Memory B cell (primary cell): Measurements from ENCODE around the gene GNAZ.
"Not testable (repeated sequence)": the region's sequence is repeated elsewhere in the genome, so short reads cannot be mapped to it uniquely, and the experiment has no call there.

Source experiments
- ATAC-seq: fragments of 150-1000 bp; cut with Tn5 transposase; 2 replicates; pipeline ENCODE4 v1.10.0; 2021; ENCODE audit warnings: low read depth, mild to moderate bottlenecking, moderate library complexity
- DNase-seq, 2 donors: peaks; one replicate each; pipeline ENCODE4 v3.0.0; 2022; ENCODE audit warnings: low spot score in 2 of 2
- H3K27ac Mint-ChIP-seq: one replicate; pipeline ENCODE4 v1.8.0; 2022; ENCODE audit warnings: mild to moderate bottlenecking, moderate library complexity, mixed read lengths
- H3K27me3 Mint-ChIP-seq: one replicate; pipeline ENCODE4 v1.8.0; 2022; ENCODE audit warnings: mixed read lengths
- H3K36me3 Mint-ChIP-seq: one replicate; pipeline ENCODE4 v1.8.0; 2022; ENCODE audit warnings: mild to moderate bottlenecking, mixed read lengths
- H3K4me1 Mint-ChIP-seq: one replicate; pipeline ENCODE4 v1.8.0; 2022; ENCODE audit warnings: mixed read lengths
- H3K4me3 Mint-ChIP-seq: one replicate; pipeline ENCODE4 v1.8.0; 2022; ENCODE audit warnings: mild to moderate bottlenecking, moderate library complexity, mixed read lengths
- H3K9me3 Mint-ChIP-seq: one replicate; pipeline ENCODE4 v1.8.0; 2022; ENCODE audit warnings: mixed read lengths

The GNAZ gene

GRCh38 chr22:23070418-23071229, at the start of gene GNAZ:
GNAZ (plus strand) TSS chr22:23070519; CDS start chr22:23095696, 25,177 bp downstream.
- H3K27me3 Mint-ChIP-seq, result peaks cover 7% of the 10 kb centered on the region
- peak within 1 kb of the TSS; percentile 53 for H3K27ac Mint-ChIP-seq
- ATAC-seq (peak; percentile 64), DNase-seq (peak in 1 of 2 donors; percentile 56)
- H3K4me1 Mint-ChIP-seq, result peaks cover 23% of the 10 kb centered on the region
- no peaks in the 10 kb centered on the region for H3K36me3 Mint-ChIP-seq
- H3K9me3 Mint-ChIP-seq, result no peaks in the 10 kb centered on the region
- peak within 1 kb of the TSS; percentile 91 for H3K4me3 Mint-ChIP-seq

- no peak for ATAC-seq
- no peaks in the 10 kb centered on the region for H3K27me3 Mint-ChIP-seq
Measured at GRCh38 chr22:23020659-23021293, 49.5 kb upstream of the GNAZ start.

GRCh38 chr22:23021660-23022353, 48.5 kb upstream of the GNAZ start:
- H3K4me3 Mint-ChIP-seq, DNase-seq, H3K27ac Mint-ChIP-seq, ATAC-seq, H3K9me3 Mint-ChIP-seq, H3K4me1 Mint-ChIP-seq, H3K27me3 Mint-ChIP-seq, H3K36me3 Mint-ChIP-seq: not testable (repeated sequence)

More at GRCh38 chr22:23020659-23021293, 49.5 kb upstream of the GNAZ start:
- peaks cover 5% of the 10 kb centered on the region for H3K9me3 Mint-ChIP-seq
- H3K4me1 Mint-ChIP-seq, result no peaks in the 10 kb centered on the region
- H3K27ac Mint-ChIP-seq, result no peak overlapping the region
- no peak for DNase-seq
- H3K36me3 Mint-ChIP-seq, result no peaks in the 10 kb centered on the region
- no peak overlapping the region for H3K4me3 Mint-ChIP-seq

- no peaks in the 10 kb centered on the region for H3K27me3 Mint-ChIP-seq
- H3K4me3 Mint-ChIP-seq, result no peak overlapping the region
- peaks cover 4% of the 10 kb centered on the region for H3K4me1 Mint-ChIP-seq
- ATAC-seq, result no peak
- peaks cover 5% of the 10 kb centered on the region for H3K9me3 Mint-ChIP-seq
- no peak for DNase-seq
- H3K36me3 Mint-ChIP-seq, result no peaks in the 10 kb centered on the region
- no peak overlapping the region for H3K27ac Mint-ChIP-seq
Measured at GRCh38 chr22:23023294-23023693, 47.0 kb upstream of the GNAZ start.

- Mint-ChIP-seq H3K4me1 (peaks cover 4% of the 10 kb centered on the region), H3K36me3 (no peaks in the 10 kb centered on the region), H3K27ac (no peak overlapping the region), H3K9me3 (no peaks in the 10 kb centered on the region), H3K4me3 (no peak overlapping the region), H3K27me3 (no peaks in the 10 kb centered on the region)
- no peak for ATAC-seq
- no peak for DNase-seq
Measured at GRCh38 chr22:23026777-23027176, 43.5 kb upstream of the GNAZ start.

- not testable (repeated sequence) for ATAC-seq
Measured at GRCh38 chr22:23027849-23028248, 42.5 kb upstream of the GNAZ start.

GRCh38 chr22:23029521-23030228, 40.6 kb upstream of the GNAZ start:
- Mint-ChIP-seq H3K4me1 (peaks cover 4% of the 10 kb centered on the region), H3K4me3 (no peak overlapping the region), H3K9me3 (no peaks in the 10 kb centered on the region), H3K36me3 (no peaks in the 10 kb centered on the region), H3K27me3 (no peaks in the 10 kb centered on the region), H3K27ac (no peak overlapping the region)
- no peak for DNase-seq
- ATAC-seq, result no peak

More at GRCh38 chr22:23027849-23028248, 42.5 kb upstream of the GNAZ start:
- not testable (repeated sequence) for H3K27ac Mint-ChIP-seq, H3K4me1 Mint-ChIP-seq, H3K27me3 Mint-ChIP-seq, H3K4me3 Mint-ChIP-seq, H3K36me3 Mint-ChIP-seq, H3K9me3 Mint-ChIP-seq, DNase-seq

GRCh38 chr22:23031381-23031780, 38.9 kb upstream of the GNAZ start:
- H3K36me3 Mint-ChIP-seq, result no peaks in the 10 kb centered on the region
- H3K4me1 Mint-ChIP-seq, result peaks cover 18% of the 10 kb centered on the region
- no peak for DNase-seq
- no peak overlapping the region for H3K4me3 Mint-ChIP-seq
- no peaks in the 10 kb centered on the region for H3K9me3 Mint-ChIP-seq
- H3K27me3 Mint-ChIP-seq, result no peaks in the 10 kb centered on the region
- ATAC-seq, result no peak
- H3K27ac Mint-ChIP-seq, result no peak overlapping the region

- H3K27me3 Mint-ChIP-seq, result no peaks in the 10 kb centered on the region
- H3K9me3 Mint-ChIP-seq, result no peaks in the 10 kb centered on the region
- no peak overlapping the region for H3K27ac Mint-ChIP-seq
- peaks cover 21% of the 10 kb centered on the region for H3K4me1 Mint-ChIP-seq
- ATAC-seq (no peak), DNase-seq (no peak)
- H3K36me3 Mint-ChIP-seq, result no peaks in the 10 kb centered on the region
- no peak overlapping the region for H3K4me3 Mint-ChIP-seq
Measured at GRCh38 chr22:23031786-23032185, 38.5 kb upstream of the GNAZ start.

- DNase-seq, result no peak
- no peak for ATAC-seq
- Mint-ChIP-seq H3K27me3 (no peaks in the 10 kb centered on the region), H3K27ac (no peak overlapping the region), H3K36me3 (no peaks in the 10 kb centered on the region), H3K9me3 (no peaks in the 10 kb centered on the region), H3K4me3 (no peak overlapping the region), H3K4me1 (peaks cover 20% of the 10 kb centered on the region)
Measured at GRCh38 chr22:23032658-23033057, 37.7 kb upstream of the GNAZ start.

- Mint-ChIP-seq H3K27me3 (no peaks in the 10 kb centered on the region), H3K9me3 (no peaks in the 10 kb centered on the region), H3K4me3 (no peak overlapping the region), H3K36me3 (no peaks in the 10 kb centered on the region), H3K27ac (no peak overlapping the region), H3K4me1 (peaks cover 27% of the 10 kb centered on the region)
- DNase-seq (no peak), ATAC-seq (no peak)
Measured at GRCh38 chr22:23033116-23033905, 37.0 kb upstream of the GNAZ start.

GRCh38 chr22:23034621-23035556, 35.4 kb upstream of the GNAZ start:
- ATAC-seq, result peak; percentile 45
- peak overlapping the region; percentile 55 for H3K4me3 Mint-ChIP-seq
- no peaks in the 10 kb centered on the region for H3K36me3 Mint-ChIP-seq
- H3K27ac Mint-ChIP-seq, result peak overlapping the region; percentile 90
- H3K4me1 Mint-ChIP-seq, result peaks cover 27% of the 10 kb centered on the region
- no peak for DNase-seq
- H3K27me3 Mint-ChIP-seq, result no peaks in the 10 kb centered on the region
- no peaks in the 10 kb centered on the region for H3K9me3 Mint-ChIP-seq
